Effector memory CD4-positive, alpha-beta T cell (primary cell): Measurements from ENCODE around the gene CDK7.
"Not testable (repeated sequence)": the region's sequence is repeated elsewhere in the genome, so short reads cannot be mapped to it uniquely, and the experiment has no call there.

Experiments used
- DNase-seq, 3 donors: peaks; one replicate each; pipeline ENCODE4 v3.0.0-alpha.2; 2020
- H3K27ac ChIP-seq: 2 replicates; pipeline ENCODE4 v1.7.0; 2013; ENCODE audit warnings: mild to moderate bottlenecking, low read length, moderate library complexity; ENCODE audit not compliant: insufficient read depth, poor library complexity, severe bottlenecking
- H3K27me3 ChIP-seq: replicated peaks from 2 replicates; pipeline ENCODE4 v1.7.0; 2013; ENCODE audit warnings: mild to moderate bottlenecking, low read length; ENCODE audit not compliant: insufficient read depth, control insufficient read depth, poor library complexity, severe bottlenecking
- H3K36me3 ChIP-seq: 2 replicates; pipeline ENCODE4 v1.7.0; 2013; ENCODE audit warnings: mild to moderate bottlenecking, low read length, moderate library complexity; ENCODE audit not compliant: control insufficient read depth, insufficient read depth
- H3K4me1 ChIP-seq: 2 replicates; pipeline ENCODE4 v1.7.0; 2013; ENCODE audit warnings: low read length, mild to moderate bottlenecking; ENCODE audit not compliant: control insufficient read depth, insufficient read depth, poor library complexity, severe bottlenecking
- H3K4me3 ChIP-seq: 2 replicates; pipeline ENCODE4 v1.7.0; 2013; ENCODE audit warnings: low read length, low read depth, mild to moderate bottlenecking; ENCODE audit not compliant: insufficient read depth, poor library complexity, severe bottlenecking
- H3K9me3 ChIP-seq: 2 replicates; pipeline ENCODE4 v1.7.0; 2013; ENCODE audit warnings: mild to moderate bottlenecking, low read length, moderate library complexity; ENCODE audit not compliant: control insufficient read depth

CDK7 gene

DNA sequence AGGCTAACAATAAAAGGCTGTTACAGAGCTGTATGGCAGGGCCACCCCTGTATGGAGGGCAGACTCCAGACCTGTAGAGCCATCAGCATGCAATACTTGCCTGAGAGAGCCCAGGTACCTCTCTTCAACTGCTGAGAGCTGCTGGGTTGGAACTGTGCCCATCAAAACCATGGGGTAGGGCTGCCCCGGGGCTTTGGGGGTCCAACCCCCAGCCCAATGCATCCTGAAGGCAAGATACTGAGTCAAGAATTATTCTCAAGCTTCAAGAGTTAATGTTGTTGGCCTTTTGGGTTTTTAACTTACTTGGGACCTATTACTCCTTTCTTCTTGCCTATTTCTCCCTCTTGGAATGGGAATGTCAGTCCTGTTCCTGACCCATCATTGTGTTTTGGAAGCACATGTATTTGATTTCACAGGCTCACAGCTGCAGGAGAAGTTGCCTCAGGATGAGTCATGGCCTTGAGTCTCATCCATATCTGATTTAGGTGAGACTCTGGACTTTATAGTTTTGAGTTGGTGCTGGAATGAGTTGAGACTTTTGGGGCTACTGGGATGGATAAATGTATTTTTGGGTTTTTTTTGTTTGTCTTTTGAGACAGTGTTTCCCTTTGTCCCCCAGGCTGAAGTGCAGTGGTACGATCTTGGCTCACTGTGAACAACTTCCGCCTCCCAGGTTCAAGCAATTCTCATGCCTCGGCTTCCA lies 21.0 kb upstream of the CDK7 start:
- Histone ChIP-seq H3K27me3 (no peaks in the 10 kb centered on the region), H3K4me1 (no peaks in the 10 kb centered on the region), H3K9me3 (no peaks in the 10 kb centered on the region), H3K27ac (no peak overlapping the region), H3K36me3 (no peaks in the 10 kb centered on the region), H3K4me3 (no peak overlapping the region)
- DNase-seq = no peak

DNA sequence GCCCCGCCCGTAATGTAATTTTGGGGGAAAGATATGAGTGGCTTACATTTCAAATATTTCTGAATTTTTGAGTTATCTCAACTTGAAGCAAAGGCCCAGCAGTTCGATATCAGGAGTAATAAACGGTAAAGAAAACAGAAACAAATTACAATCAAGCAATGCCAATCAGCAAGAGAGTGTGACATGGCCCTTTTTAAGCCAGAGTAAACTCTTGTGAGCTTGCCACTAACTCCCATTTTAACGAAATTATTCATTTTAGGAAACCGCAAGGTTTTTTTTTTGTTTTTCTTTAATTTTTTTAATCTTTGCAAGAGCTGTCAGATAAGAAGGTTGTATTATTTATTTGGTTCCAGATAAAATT lies 17.6 kb upstream of the CDK7 start:
- Histone ChIP-seq H3K4me1 (no peaks in the 10 kb centered on the region), H3K36me3 (no peaks in the 10 kb centered on the region), H3K9me3 (no peaks in the 10 kb centered on the region), H3K27ac (peak overlapping the region; percentile 85), H3K27me3 (no peaks in the 10 kb centered on the region), H3K4me3 (peak overlapping the region; percentile 93)
- no peak for DNase-seq

DNA sequence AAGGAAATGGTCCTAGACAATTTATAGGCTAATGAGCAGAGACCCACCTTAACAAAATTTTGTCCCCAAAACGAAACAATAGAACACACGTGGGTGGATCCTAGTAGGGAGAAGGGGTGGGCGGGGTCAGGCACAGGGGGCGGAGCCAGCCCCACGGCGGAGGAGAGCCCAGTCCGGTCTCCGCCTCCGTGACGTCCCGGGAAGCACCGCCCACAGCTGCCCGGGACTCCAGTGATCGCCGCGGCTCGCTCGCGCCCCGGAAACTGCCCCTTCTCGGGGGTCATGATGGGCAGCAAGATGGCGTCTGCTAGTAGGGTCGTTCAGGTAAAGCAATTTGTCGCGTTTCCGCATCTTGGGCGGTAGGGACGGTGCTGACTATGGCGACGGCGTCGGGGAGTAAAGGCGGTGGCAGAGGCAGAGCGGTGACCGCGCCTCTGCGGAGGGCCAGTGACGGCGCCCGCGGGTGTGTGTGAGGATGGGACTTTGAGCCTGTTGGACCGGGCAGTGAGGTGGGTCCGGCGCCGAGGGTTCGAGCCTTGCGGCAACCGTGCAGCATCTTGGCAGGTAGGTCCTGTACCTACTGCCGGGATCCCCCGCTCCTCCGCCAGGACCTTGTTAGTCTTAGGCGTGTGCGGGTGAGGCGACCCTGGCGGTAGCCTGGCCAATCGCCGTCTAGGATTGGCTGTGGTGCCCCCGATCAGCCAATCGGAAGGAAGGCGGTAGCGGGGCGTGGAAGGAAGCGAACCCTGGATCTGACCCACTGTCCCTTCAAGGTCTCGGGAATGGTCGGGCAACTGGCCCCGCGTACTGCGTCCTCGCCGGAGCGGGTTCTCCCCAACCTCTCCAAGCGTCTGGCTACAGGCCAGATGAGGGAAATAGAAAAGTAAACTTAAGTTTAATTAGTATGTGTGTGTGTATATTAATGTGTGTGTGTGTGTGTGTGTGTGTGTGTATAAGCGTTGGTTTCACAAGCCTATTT lies 16.8 kb upstream of the CDK7 start:
- Histone ChIP-seq H3K27ac (peak overlapping the region; percentile 85), H3K4me1 (no peaks in the 10 kb centered on the region), H3K4me3 (peak overlapping the region; percentile 93), H3K27me3 (no peaks in the 10 kb centered on the region), H3K36me3 (no peaks in the 10 kb centered on the region), H3K9me3 (no peaks in the 10 kb centered on the region)
- DNase-seq = peak; percentile 93 to 94 (median 93)

DNA sequence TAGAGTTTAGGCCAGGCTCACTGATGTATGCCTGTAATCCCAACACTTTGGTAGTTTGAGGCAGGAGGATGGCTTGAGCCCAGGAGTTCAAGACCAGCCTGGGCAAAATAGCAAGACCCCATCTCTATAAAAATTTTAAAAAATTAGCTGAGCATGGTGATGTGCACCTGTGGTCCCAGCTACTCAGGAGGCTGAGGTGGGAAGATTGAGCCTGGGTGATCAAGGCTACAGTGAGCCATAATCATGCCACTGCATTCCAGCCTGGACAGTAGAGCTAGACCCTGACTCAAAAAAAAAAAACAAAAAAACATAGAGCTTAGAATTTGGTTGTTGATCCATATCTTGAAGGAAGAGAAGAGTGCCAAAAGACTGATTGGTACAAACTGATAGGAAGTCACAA lies 14.7 kb upstream of the CDK7 start:
- H3K27ac ChIP-seq = no peak overlapping the region
- DNase-seq = no peak
- H3K4me1 ChIP-seq = no peaks in the 10 kb centered on the region

DNA sequence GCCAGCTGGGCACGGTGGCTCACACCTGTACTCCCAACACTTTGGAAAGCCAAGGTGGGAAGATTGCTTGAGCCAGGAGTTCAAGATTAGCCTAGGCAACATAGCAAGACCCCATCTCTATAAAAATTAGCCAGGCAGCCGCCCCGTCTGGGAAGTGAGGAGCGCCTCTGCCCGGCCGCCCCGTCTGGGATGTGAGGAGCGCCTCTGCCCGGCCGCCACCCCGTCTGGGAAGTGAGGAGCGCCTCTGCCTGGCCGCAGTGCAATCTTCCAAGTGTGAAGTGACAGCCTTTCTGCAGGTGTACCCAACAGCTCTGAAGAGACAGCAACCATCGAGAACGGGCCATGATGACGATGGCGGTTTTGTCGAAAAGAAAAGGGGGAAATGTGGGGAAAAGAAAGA lies 14.3 kb upstream of the CDK7 start:
- H3K27ac ChIP-seq, DNase-seq, H3K27me3 ChIP-seq, H3K4me3 ChIP-seq, H3K4me1 ChIP-seq, H3K36me3 ChIP-seq, H3K9me3 ChIP-seq: not testable (repeated sequence)

More for the DNA sequence above, 14.7 kb upstream of the CDK7 start:
- Histone ChIP-seq H3K27me3 (no peaks in the 10 kb centered on the region), H3K36me3 (no peaks in the 10 kb centered on the region), H3K9me3 (no peaks in the 10 kb centered on the region), H3K4me3 (no peak overlapping the region)

DNA sequence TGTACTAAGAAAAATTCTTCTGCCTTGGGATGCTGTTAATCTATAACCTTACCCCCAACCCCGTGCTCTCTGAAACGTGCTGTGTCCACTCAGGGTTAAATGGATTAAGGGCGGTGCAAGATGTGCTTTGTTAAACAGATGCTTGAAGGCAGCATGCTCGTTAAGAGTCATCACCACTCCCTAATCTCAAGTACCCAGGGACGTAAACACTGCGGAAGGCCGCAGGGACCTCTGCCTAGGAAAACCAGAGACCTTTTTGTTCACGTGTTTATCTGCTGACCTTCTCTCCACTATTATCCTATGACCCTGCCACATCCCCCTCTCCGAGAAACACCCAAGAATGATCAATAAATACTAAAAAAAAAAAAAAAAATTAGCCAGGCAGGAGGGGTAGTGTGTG lies 13.9 kb upstream of the CDK7 start:
- not testable (repeated sequence) for H3K27ac ChIP-seq

DNA sequence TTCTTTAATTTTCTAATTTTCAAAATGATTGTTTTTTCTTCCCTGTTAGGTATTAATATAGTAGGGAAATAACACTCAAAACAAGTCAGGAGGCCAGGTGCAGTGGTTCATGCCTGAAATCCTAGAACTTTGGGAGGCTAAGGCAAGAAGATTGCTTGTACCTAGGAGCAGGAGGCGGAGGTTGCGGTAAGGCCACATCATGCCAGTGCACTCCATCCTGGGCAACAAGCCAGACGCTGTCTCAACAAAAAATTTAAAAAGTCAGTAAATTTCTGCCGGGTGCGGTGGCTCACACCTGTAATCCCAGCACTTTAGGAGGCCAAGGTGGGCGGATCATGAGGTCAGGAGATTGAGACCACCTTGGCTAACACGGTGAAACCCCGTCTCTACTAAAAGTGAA lies 10.2 kb upstream of the CDK7 start:
- Histone ChIP-seq H3K27me3 (no peaks in the 10 kb centered on the region), H3K27ac (no peak overlapping the region), H3K4me1 (no peaks in the 10 kb centered on the region), H3K4me3 (no peak overlapping the region), H3K36me3 (peaks cover 7% of the 10 kb centered on the region), H3K9me3 (no peaks in the 10 kb centered on the region)
- no peak for DNase-seq

More for the DNA sequence above, 13.9 kb upstream of the CDK7 start:
- not testable (repeated sequence) for H3K27me3 ChIP-seq, DNase-seq, H3K9me3 ChIP-seq, H3K36me3 ChIP-seq, H3K4me3 ChIP-seq, H3K4me1 ChIP-seq

DNA sequence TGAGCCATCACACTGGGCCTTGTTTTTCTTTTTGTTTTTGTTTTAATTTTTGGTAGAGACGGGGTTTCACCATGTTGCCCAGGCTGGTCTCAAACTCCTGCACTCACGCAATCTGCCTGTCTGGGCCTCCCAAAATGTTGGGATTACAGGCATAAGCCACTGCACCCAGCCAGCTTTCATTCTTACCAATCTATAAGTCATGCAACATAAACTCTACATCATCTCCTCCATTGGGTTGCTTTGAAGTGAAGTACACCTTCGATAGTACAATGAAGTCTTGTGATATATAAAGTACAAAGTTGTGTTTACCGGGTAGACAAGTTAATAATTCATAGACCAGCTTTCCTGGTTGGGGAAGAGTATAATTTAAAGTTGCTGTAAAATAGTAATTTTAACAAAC lies 8.8 kb upstream of the CDK7 start:
- no peak for DNase-seq
- no peak overlapping the region for H3K4me3 ChIP-seq
- H3K4me1 ChIP-seq = no peaks in the 10 kb centered on the region
- H3K27ac ChIP-seq = no peak overlapping the region
- no peaks in the 10 kb centered on the region for H3K27me3 ChIP-seq
- no peaks in the 10 kb centered on the region for H3K9me3 ChIP-seq
- peaks cover 7% of the 10 kb centered on the region for H3K36me3 ChIP-seq

DNA sequence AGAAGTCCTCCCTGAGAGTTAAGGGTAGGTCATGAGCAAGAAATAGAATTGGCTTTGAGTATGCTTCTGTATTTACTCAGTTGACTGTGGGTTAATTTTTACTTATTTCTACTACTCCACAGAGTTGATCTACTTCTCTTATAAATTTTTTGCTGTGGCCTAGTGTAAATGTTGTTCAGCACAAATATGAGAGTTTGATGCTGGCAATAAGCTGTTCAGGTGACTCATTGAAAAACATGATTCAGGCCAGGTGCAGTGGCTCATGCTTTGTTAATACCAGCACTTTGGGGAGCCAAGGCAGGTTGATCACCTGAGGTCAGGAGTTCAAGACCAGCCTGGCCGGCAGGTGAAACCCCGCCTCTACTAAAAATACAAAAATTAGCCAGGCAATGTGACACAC lies 4.5 kb upstream of the CDK7 start:
- H3K4me3 ChIP-seq = no peak overlapping the region
- no peak for DNase-seq
- H3K9me3 ChIP-seq = no peaks in the 10 kb centered on the region
- H3K27me3 ChIP-seq = no peaks in the 10 kb centered on the region
- H3K4me1 ChIP-seq = no peaks in the 10 kb centered on the region
- peaks cover 7% of the 10 kb centered on the region for H3K36me3 ChIP-seq
- H3K27ac ChIP-seq = no peak overlapping the region

DNA sequence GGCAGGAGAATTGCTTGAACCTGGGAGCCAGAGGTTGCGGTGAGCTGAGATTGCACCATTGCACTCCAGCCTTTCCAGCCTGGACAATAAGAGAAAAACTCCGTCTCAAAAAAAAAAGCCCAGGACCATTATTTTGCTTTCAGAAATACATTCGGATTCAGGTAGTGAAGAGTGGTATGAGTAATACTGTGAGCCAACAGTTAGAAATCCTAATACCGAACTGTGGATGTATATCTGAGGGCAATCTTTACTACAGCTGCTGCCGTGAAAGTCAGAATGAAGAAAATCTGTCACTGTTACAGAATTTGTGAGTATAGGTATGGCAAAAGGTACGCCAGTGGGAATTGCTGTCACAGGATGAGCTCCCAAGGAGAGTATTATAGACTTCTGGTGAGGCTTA lies 3.4 kb upstream of the CDK7 start:
- Histone ChIP-seq H3K36me3 (peaks cover 7% of the 10 kb centered on the region), H3K27ac (no peak overlapping the region), H3K9me3 (no peaks in the 10 kb centered on the region), H3K4me1 (peaks cover 4% of the 10 kb centered on the region), H3K4me3 (no peak overlapping the region), H3K27me3 (no peaks in the 10 kb centered on the region)
- no peak for DNase-seq
